Measurements from ENCODE around the gene SNX1.

Gene SNX1

GRCh38 chr15:64070965-64071851 lies 24.6 kb upstream of the SNX1 start:
- TF ChIP-seq GATA3 (IDR thresholded peaks at IDR 0.05; ENCODE audit: low read depth, low read length) (no peak), GATA2 (IDR thresholded peaks at IDR 0.05; ENCODE audit: low read depth, low read length) (no peak)

GRCh38 chr15:64071931-64072765 lies 23.6 kb upstream of the SNX1 start:
- TF ChIP-seq GATA2 (IDR thresholded peaks at IDR 0.05; ENCODE audit: low read depth, low read length) (no peak), GATA3 (IDR thresholded peaks at IDR 0.05; ENCODE audit: low read depth, low read length) (no peak)

GRCh38 chr15:64072812-64073211 lies 23.0 kb upstream of the SNX1 start:
- TF ChIP-seq GATA2 (IDR thresholded peaks at IDR 0.05; ENCODE audit: low read depth, low read length) (no peak), GATA3 (IDR thresholded peaks at IDR 0.05; ENCODE audit: low read depth, low read length) (no peak)

GRCh38 chr15:64082757-64083156 lies 13.0 kb upstream of the SNX1 start:
- TF ChIP-seq GATA3 (IDR thresholded peaks at IDR 0.05; ENCODE audit: low read depth, low read length) (no peak), GATA2 (IDR thresholded peaks at IDR 0.05; ENCODE audit: low read depth, low read length) (no peak)

GRCh38 chr15:64089543-64090280 lies 6.1 kb upstream of the SNX1 start:
- TF ChIP-seq GATA2 (IDR thresholded peaks at IDR 0.05; ENCODE audit: low read depth, low read length) (no peak), GATA3 (IDR thresholded peaks at IDR 0.05; ENCODE audit: low read depth, low read length) (no peak)

- TF ChIP-seq GATA3 (IDR thresholded peaks at IDR 0.05; ENCODE audit: low read depth, low read length) (no peak), GATA2 (IDR thresholded peaks at IDR 0.05; ENCODE audit: low read depth, low read length) (no peak)
Measured at GRCh38 chr15:64090527-64090926, 5.3 kb upstream of the SNX1 start.

GRCh38 chr15:64092075-64092820 lies 3.5 kb upstream of the SNX1 start:
- TF ChIP-seq GATA2 (IDR thresholded peaks at IDR 0.05; ENCODE audit: low read depth, low read length): no peak
- no peak for TF ChIP-seq GATA3 (IDR thresholded peaks at IDR 0.05; ENCODE audit: low read depth, low read length)

GRCh38 chr15:64092864-64093626 lies 2.7 kb upstream of the SNX1 start:
- TF ChIP-seq GATA2 (IDR thresholded peaks at IDR 0.05; ENCODE audit: low read depth, low read length) (no peak), GATA3 (IDR thresholded peaks at IDR 0.05; ENCODE audit: low read depth, low read length) (no peak)

- TF ChIP-seq GATA3 (IDR thresholded peaks at IDR 0.05; ENCODE audit: low read depth, low read length) (no peak), GATA2 (IDR thresholded peaks at IDR 0.05; ENCODE audit: low read depth, low read length) (no peak)
Measured at GRCh38 chr15:64093627-64094417, 2.0 kb upstream of the SNX1 start, which contains the start of gene CIAO2A. Gene CIAO2A, minus strand, starts transcription at chr15:64093838. Its CDS starts 70 bp downstream, at chr15:64093768.

GRCh38 chr15:64095431-64095794 lies 369 bp upstream of the SNX1 start:
- TF ChIP-seq GATA2 (IDR thresholded peaks at IDR 0.05; ENCODE audit: low read depth, low read length) (no peak), GATA3 (IDR thresholded peaks at IDR 0.05; ENCODE audit: low read depth, low read length) (no peak)

GRCh38 chr15:64096668-64097384 lies 1.0 kb downstream of the SNX1 start:
- no peak for TF ChIP-seq GATA3 (IDR thresholded peaks at IDR 0.05; ENCODE audit: low read depth, low read length)
- TF ChIP-seq GATA2 (IDR thresholded peaks at IDR 0.05; ENCODE audit: low read depth, low read length): no peak
